NT2/D1 (cell line): Measurements from ENCODE around the gene PLSCR3.

Experiments
- DNase-seq: peaks from one replicate; pipeline ENCODE4 v3.0.0-alpha.2; 2011; ENCODE audit warnings: low read depth, low spot score
- H3K27me3 ChIP-seq: 2 replicates; pipeline ENCODE4 v1.6.0; 2011; ENCODE audit warnings: mild to moderate bottlenecking; ENCODE audit not compliant: insufficient read length, insufficient read depth
- H3K36me3 ChIP-seq: 2 replicates; pipeline ENCODE4 v1.6.1; 2011; ENCODE audit warnings: mild to moderate bottlenecking, low read length, mixed read lengths; ENCODE audit not compliant: insufficient read depth, insufficient read length
- H3K4me1 ChIP-seq: 2 replicates; pipeline ENCODE4 v1.5.1; 2011; ENCODE audit not compliant: insufficient read depth, insufficient read length
- H3K4me3 ChIP-seq: 2 replicates; pipeline ENCODE4 v1.5.1; 2011; ENCODE audit warnings: low read depth; ENCODE audit not compliant: insufficient read length
- H3K9ac ChIP-seq: 2 replicates; pipeline ENCODE4 v1.6.0; 2011; ENCODE audit warnings: low read depth; ENCODE audit not compliant: insufficient read length
- H3K9me3 ChIP-seq: 2 replicates; pipeline ENCODE4 v1.5.1; 2011; ENCODE audit warnings: mild to moderate bottlenecking, low read length; ENCODE audit not compliant: insufficient read depth
- SUZ12 ChIP-seq: IDR thresholded peaks from 2 replicates; pipeline ENCODE4 v1.6.1; 2011; ENCODE audit not compliant: insufficient read length, insufficient read depth; ENCODE audit errors: extremely low read depth
- YY1 ChIP-seq: IDR thresholded peaks from 2 replicates; pipeline ENCODE4 v1.6.1; 2011; ENCODE audit not compliant: insufficient read length, insufficient read depth
- ZNF274 ChIP-seq: IDR thresholded peaks from 2 replicates; pipeline ENCODE4 v1.6.1; 2011; ENCODE audit warnings: mild to moderate bottlenecking, low read depth, low read length

The PLSCR3 gene

GRCh38 chr17:7392696-7393612 is 1.4 kb downstream of the PLSCR3 start:
- DNase-seq = no peak
- H3K4me1 ChIP-seq = peaks cover 9% of the 10 kb centered on the region
- no peaks in the 10 kb centered on the region for H3K9me3 ChIP-seq
- peak overlapping the region; percentile 76 for H3K9ac ChIP-seq
- peak overlapping the region; percentile 58 for H3K4me3 ChIP-seq
- no peaks in the 10 kb centered on the region for H3K27me3 ChIP-seq
- peaks cover 47% of the 10 kb centered on the region for H3K36me3 ChIP-seq
- TF ChIP-seq SUZ12 (no peak), ZNF274 (no peak), YY1 (no peak)

GRCh38 chr17:7391307-7391706 is 3.0 kb downstream of the PLSCR3 start:
- Histone ChIP-seq H3K36me3 (peaks cover 57% of the 10 kb centered on the region), H3K27me3 (no peaks in the 10 kb centered on the region), H3K9me3 (no peaks in the 10 kb centered on the region), H3K4me3 (no peak overlapping the region), H3K9ac (no peak overlapping the region), H3K4me1 (peaks cover 9% of the 10 kb centered on the region)
- DNase-seq = no peak
- TF ChIP-seq SUZ12 (no peak), YY1 (no peak), ZNF274 (no peak)

DNA sequence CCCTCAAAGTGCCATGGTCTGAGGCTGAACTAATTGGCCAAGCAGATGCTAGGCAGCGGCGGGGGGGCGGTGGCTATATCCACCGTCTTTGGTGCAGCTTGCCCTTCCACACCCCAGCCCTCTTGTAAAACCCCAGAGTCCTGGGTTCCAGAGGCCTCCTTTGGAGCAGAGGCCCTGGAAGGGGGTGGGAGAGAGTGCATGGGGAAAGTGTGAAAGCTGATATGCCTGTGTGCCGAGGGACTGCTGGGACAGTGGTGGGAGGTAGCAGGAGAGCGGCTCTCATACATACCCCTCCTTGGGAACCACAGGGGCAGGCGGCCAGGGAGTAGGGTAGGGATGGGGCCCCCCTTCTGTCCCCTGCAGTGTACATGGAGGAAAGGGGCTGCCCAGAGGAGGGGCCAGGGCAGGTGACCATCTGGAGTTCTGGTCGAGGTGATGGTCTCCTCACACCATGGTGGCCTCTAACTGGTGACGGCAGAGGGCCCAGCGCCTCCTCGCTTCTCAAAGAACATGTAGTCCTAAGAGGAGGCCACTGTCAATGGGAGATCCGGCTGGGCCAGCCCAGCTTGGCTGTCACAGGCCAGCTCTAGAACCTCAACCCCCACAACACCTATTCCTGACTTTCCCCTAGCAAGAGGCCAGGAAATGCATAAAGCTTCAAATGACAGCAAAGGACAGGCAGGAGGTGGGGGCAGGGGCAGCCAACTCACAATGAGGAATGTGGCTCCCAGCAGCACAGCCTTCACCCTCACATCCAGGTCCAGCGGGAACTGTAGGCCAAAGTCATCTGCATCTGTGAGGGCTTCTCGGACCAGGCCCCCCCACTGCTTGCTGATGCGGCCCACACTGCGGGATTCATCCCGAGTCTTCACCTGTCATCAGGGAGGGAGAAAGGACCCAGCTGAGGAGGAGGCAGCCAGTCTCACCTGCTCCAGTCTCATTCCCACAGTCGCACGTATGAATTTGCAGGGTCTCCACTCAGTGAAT is 4.1 kb downstream of the PLSCR3 start:
- TF ChIP-seq ZNF274 (no peak), SUZ12 (no peak), YY1 (no peak)
- Histone ChIP-seq H3K4me1 (peaks cover 9% of the 10 kb centered on the region), H3K4me3 (no peak overlapping the region)

GRCh38 chr17:7388856-7389255 is 5.5 kb downstream of the PLSCR3 start:
- TF ChIP-seq ZNF274 = no peak
- TF ChIP-seq YY1 = no peak
- TF ChIP-seq SUZ12 = no peak
- Histone ChIP-seq H3K27me3 (peaks cover under 1% of the 10 kb centered on the region), H3K36me3 (peaks cover 57% of the 10 kb centered on the region), H3K9ac (no peak overlapping the region), H3K4me1 (peaks cover 13% of the 10 kb centered on the region), H3K9me3 (no peaks in the 10 kb centered on the region), H3K4me3 (no peak overlapping the region)
- DNase-seq = no peak

More for the DNA sequence above, 4.1 kb downstream of the PLSCR3 start:
- no peak for DNase-seq
- Histone ChIP-seq H3K36me3 (peaks cover 57% of the 10 kb centered on the region), H3K27me3 (no peaks in the 10 kb centered on the region), H3K9me3 (no peaks in the 10 kb centered on the region), H3K9ac (no peak overlapping the region)

GRCh38 chr17:7384489-7385081 is 9.7 kb downstream of the PLSCR3 start:
- H3K36me3 ChIP-seq = peaks cover 26% of the 10 kb centered on the region
- H3K4me1 ChIP-seq = peaks cover 22% of the 10 kb centered on the region
- H3K4me3 ChIP-seq = peak overlapping the region; percentile 26
- no peaks in the 10 kb centered on the region for H3K9me3 ChIP-seq
- TF ChIP-seq ZNF274 = no peak
- TF ChIP-seq YY1 = no peak
- TF ChIP-seq SUZ12 = no peak
- H3K9ac ChIP-seq = peak overlapping the region; percentile 77
- H3K27me3 ChIP-seq = peaks cover 40% of the 10 kb centered on the region
- DNase-seq = no peak

GRCh38 chr17:7383742-7384488 is 10.4 kb downstream of the PLSCR3 start:
- no peak for DNase-seq
- Histone ChIP-seq H3K4me1 (peaks cover 22% of the 10 kb centered on the region), H3K4me3 (peak overlapping the region; percentile 26), H3K36me3 (peaks cover 19% of the 10 kb centered on the region), H3K27me3 (peaks cover 45% of the 10 kb centered on the region), H3K9me3 (peaks cover 5% of the 10 kb centered on the region; the same call in 1 of the 2 replicates), H3K9ac (peak overlapping the region; percentile 77)
- TF ChIP-seq SUZ12 = no peak
- TF ChIP-seq YY1 = no peak
- TF ChIP-seq ZNF274 = no peak
